ENCODE measurements around the gene ACYP2.

- TF ChIP-seq, protein P1, sequence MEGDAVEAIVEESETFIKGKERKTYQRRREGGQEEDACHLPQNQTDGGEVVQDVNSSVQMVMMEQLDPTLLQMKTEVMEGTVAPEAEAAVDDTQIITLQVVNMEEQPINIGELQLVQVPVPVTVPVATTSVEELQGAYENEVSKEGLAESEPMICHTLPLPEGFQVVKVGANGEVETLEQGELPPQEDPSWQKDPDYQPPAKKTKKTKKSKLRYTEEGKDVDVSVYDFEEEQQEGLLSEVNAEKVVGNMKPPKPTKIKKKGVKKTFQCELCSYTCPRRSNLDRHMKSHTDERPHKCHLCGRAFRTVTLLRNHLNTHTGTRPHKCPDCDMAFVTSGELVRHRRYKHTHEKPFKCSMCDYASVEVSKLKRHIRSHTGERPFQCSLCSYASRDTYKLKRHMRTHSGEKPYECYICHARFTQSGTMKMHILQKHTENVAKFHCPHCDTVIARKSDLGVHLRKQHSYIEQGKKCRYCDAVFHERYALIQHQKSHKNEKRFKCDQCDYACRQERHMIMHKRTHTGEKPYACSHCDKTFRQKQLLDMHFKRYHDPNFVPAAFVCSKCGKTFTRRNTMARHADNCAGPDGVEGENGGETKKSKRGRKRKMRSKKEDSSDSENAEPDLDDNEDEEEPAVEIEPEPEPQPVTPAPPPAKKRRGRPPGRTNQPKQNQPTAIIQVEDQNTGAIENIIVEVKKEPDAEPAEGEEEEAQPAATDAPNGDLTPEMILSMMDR (IDR thresholded peaks at IDR 0.05) = no peak
- TF ChIP-seq POLR2AphosphoS5 (IDR thresholded peaks at IDR 0.05) = no peak
These were observed 33.0 kb downstream of the ACYP2 start for GRCh38 chr2:54148391-54148790.
